ENCODE data around the gene STPG3.
"Not testable (repeated sequence)": the region's sequence is repeated elsewhere in the genome, so short reads cannot be mapped to it uniquely, and the experiment has no call there.

Gene STPG3

GRCh38 chr9:137234055-137234697 is 16.9 kb upstream of the STPG3 start:
- no peak for DNase-seq (ENCODE audit: low spot score)

- DNase-seq (ENCODE audit: low spot score) = no peak
Observed at GRCh38 chr9:137234758-137235423, 16.2 kb upstream of the STPG3 start.

- DNase-seq (ENCODE audit: low spot score) = no peak
Observed at GRCh38 chr9:137235424-137236237, 15.5 kb upstream of the STPG3 start.

- DNase-seq (ENCODE audit: low spot score) = peak; percentile 64
Observed at GRCh38 chr9:137236238-137236935, 14.7 kb upstream of the STPG3 start.

GRCh38 chr9:137236936-137237421 is 14.1 kb upstream of the STPG3 start:
- DNase-seq (ENCODE audit: low spot score) = no peak

GRCh38 chr9:137237759-137238726 is 13.0 kb upstream of the STPG3 start:
- DNase-seq (ENCODE audit: low spot score) = peak; percentile 93

- not testable (repeated sequence) for DNase-seq (ENCODE audit: low spot score)
Observed at GRCh38 chr9:137239541-137240200, 11.4 kb upstream of the STPG3 start.

- DNase-seq (ENCODE audit: low spot score) = peak; percentile 77
Observed at GRCh38 chr9:137240318-137240840, 10.7 kb upstream of the STPG3 start.

- DNase-seq (ENCODE audit: low spot score) = peak; percentile 100
Observed at GRCh38 chr9:137240841-137241489, 10.1 kb upstream of the STPG3 start, which contains the start of gene TUBB4B. TUBB4B (plus strand) TSS chr9:137241287; CDS start chr9:137241361, 74 bp downstream.

- DNase-seq (ENCODE audit: low spot score) = no peak
Observed at GRCh38 chr9:137241490-137242268, 9.4 kb upstream of the STPG3 start.

GRCh38 chr9:137242269-137243203 is 8.6 kb upstream of the STPG3 start:
- no peak for DNase-seq (ENCODE audit: low spot score)

GRCh38 chr9:137243266-137243625 is 7.8 kb upstream of the STPG3 start:
- DNase-seq (ENCODE audit: low spot score) = not testable (repeated sequence)

- no peak for DNase-seq (ENCODE audit: low spot score)
Observed at GRCh38 chr9:137243626-137244485, 7.2 kb upstream of the STPG3 start.

- no peak for DNase-seq (ENCODE audit: low spot score)
Observed at GRCh38 chr9:137244486-137245449, 6.3 kb upstream of the STPG3 start.

Data from pons (tissue), 1 donor.